HEK293 (cell line): ENCODE measurements around the gene BBOF1.

Experiments used
- CTCF ChIA-PET: fragments of 350-600 bp; formaldehyde crosslinking; extraction: SDS; loops from one replicate; lab custom pipeline; 2021; ENCODE audit warnings: antibody characterized with exemption; lab: Yijun Ruan, JAX
- POLR2A ChIA-PET: fragments of 300-600 bp; formaldehyde crosslinking; extraction: SDS; loops from one replicate; lab custom pipeline; 2020; ENCODE audit warnings: antibody characterized with exemption, inconsistent platforms; lab: Yijun Ruan, JAX
- H3K27ac ChIP-seq: fragments of 200-500 bp; sonication (Bioruptor generic); 2 replicates; pipeline ENCODE4 v1.5.1; 2014; ENCODE audit warnings: low read depth, low read length, control low read depth, inconsistent platforms; ENCODE audit errors: extremely low read depth
- H3K36me3 ChIP-seq, 2 experiments: fragments of 200-500 bp in 1 of 2; sonication (Bioruptor generic) in 1 of 2; 1 replicate in 1 of 2; 2 replicates in 1 of 2; pipeline ENCODE4 v1.5.1; 2014 to 2017; ENCODE audit warnings: inconsistent platforms in 2 of 2, low read length in 2 of 2; ENCODE audit not compliant: control insufficient read depth in 2 of 2, insufficient read depth in 1 of 2
- H3K4me1 ChIP-seq: fragments of 200-500 bp; sonication (Bioruptor generic); 2 replicates; pipeline ENCODE4 v1.5.1; 2014; ENCODE audit warnings: mild to moderate bottlenecking, low read length, inconsistent platforms; ENCODE audit not compliant: control insufficient read depth, insufficient read depth
- H3K4me3 ChIP-seq: 2 replicates; pipeline ENCODE4 v1.5.1; 2011; ENCODE audit warnings: low read depth, mild to moderate bottlenecking, control low read depth, low read length, moderate library complexity
- H3K9me3 ChIP-seq: fragments of 200-500 bp; sonication (Bioruptor generic); 2 replicates; pipeline ENCODE4 v1.5.1; 2014; ENCODE audit warnings: low read depth, low read length, inconsistent platforms; ENCODE audit not compliant: control insufficient read depth, insufficient read depth
- EGR2 ChIP-seq: fragments of 450-650 bp; formaldehyde crosslinking; IDR thresholded peaks from 2 replicates; pipeline ENCODE4 v1.5.1; 2016; ENCODE audit warnings: low read depth, missing biosample characterization, missing genetic modification characterization
- IKZF3 ChIP-seq: fragments of 450-650 bp; IDR thresholded peaks from 2 replicates; pipeline ENCODE4 v1.5.0; 2018; ENCODE audit warnings: missing biosample characterization, mild to moderate bottlenecking, missing genetic modification characterization, moderate library complexity
- KLF16 ChIP-seq: fragments of 450-650 bp; formaldehyde crosslinking; IDR thresholded peaks from 2 replicates; pipeline ENCODE4 v1.5.1; 2017; ENCODE audit warnings: missing biosample characterization, missing genetic modification characterization
- OVOL3 ChIP-seq: fragments of 450-650 bp; formaldehyde crosslinking; IDR thresholded peaks from 2 replicates; pipeline ENCODE4 v1.5.1; 2016; ENCODE audit warnings: missing biosample characterization, missing genetic modification characterization
- ZIC2 ChIP-seq: fragments of 450-650 bp; formaldehyde crosslinking; IDR thresholded peaks from 2 replicates; pipeline ENCODE4 v1.5.1; 2016; ENCODE audit warnings: missing biosample characterization, missing genetic modification characterization
- ZNF157 ChIP-seq: fragments of 450-650 bp; formaldehyde crosslinking; IDR thresholded peaks from 2 replicates; pipeline ENCODE4 v1.5.1; 2016; ENCODE audit warnings: missing biosample characterization, missing genetic modification characterization
- ZNF23 ChIP-seq: fragments of 450-650 bp; formaldehyde crosslinking; IDR thresholded peaks from 2 replicates; pipeline ENCODE4 v1.5.1; 2016; ENCODE audit warnings: missing biosample characterization, missing genetic modification characterization, borderline replicate concordance
- ZNF239 ChIP-seq: fragments of 450-650 bp; formaldehyde crosslinking; IDR thresholded peaks from 2 replicates; pipeline ENCODE4 v1.5.1; 2016; ENCODE audit warnings: missing biosample characterization, missing genetic modification characterization
- ZNF266 ChIP-seq: fragments of 450-650 bp; formaldehyde crosslinking; IDR thresholded peaks from 2 replicates; pipeline ENCODE4 v1.5.1; 2016; ENCODE audit warnings: missing biosample characterization, missing genetic modification characterization, low read depth
- ZNF324 ChIP-seq: fragments of 450-650 bp; formaldehyde crosslinking; IDR thresholded peaks from 2 replicates; pipeline ENCODE4 v1.5.1; 2016; ENCODE audit warnings: missing biosample characterization, missing genetic modification characterization
- ZNF366 ChIP-seq: fragments of 450-650 bp; formaldehyde crosslinking; conservative IDR thresholded peaks from 2 replicates; pipeline ENCODE4 v1.5.1; 2016; ENCODE audit warnings: missing biosample characterization, missing genetic modification characterization
- ZNF394 ChIP-seq: fragments of 450-650 bp; formaldehyde crosslinking; IDR thresholded peaks from 2 replicates; pipeline ENCODE4 v1.5.1; 2016; ENCODE audit warnings: missing biosample characterization, missing genetic modification characterization, mild to moderate bottlenecking, moderate library complexity, borderline replicate concordance
- ZNF514 ChIP-seq: fragments of 450-650 bp; formaldehyde crosslinking; IDR thresholded peaks from 2 replicates; pipeline ENCODE4 v1.5.1; 2016; ENCODE audit warnings: missing biosample characterization, missing genetic modification characterization
- ZNF571 ChIP-seq: fragments of 450-650 bp; formaldehyde crosslinking; IDR thresholded peaks from 2 replicates; pipeline ENCODE4 v1.5.0; 2017; ENCODE audit warnings: missing biosample characterization, missing genetic modification characterization
- ZNF596 ChIP-seq: fragments of 450-650 bp; IDR thresholded peaks from 2 replicates; pipeline ENCODE4 v1.5.0; 2018; ENCODE audit warnings: missing biosample characterization, mild to moderate bottlenecking, missing genetic modification characterization, moderate library complexity
- ZNF621 ChIP-seq: fragments of 450-650 bp; formaldehyde crosslinking; IDR thresholded peaks from 2 replicates; pipeline ENCODE4 v1.5.1; 2017; ENCODE audit warnings: missing biosample characterization, missing genetic modification characterization
- ZNF664 ChIP-seq: fragments of 450-650 bp; formaldehyde crosslinking; IDR thresholded peaks from 2 replicates; pipeline ENCODE4 v1.5.1; 2016; ENCODE audit warnings: missing biosample characterization, missing genetic modification characterization
- ZNF670 ChIP-seq: fragments of 450-650 bp; formaldehyde crosslinking; IDR thresholded peaks from 2 replicates; pipeline ENCODE4 v1.5.1; 2016; ENCODE audit warnings: missing biosample characterization, missing genetic modification characterization, low read depth
- ZNF777 ChIP-seq: fragments of 450-650 bp; formaldehyde crosslinking; IDR thresholded peaks from 2 replicates; pipeline ENCODE4 v1.5.1; 2017; ENCODE audit warnings: missing biosample characterization, missing genetic modification characterization, borderline replicate concordance
- TF ChIP-seq, protein P1 (sequence below): fragments of 450-650 bp; formaldehyde crosslinking; IDR thresholded peaks from 2 replicates; pipeline ENCODE4 v1.5.1; 2016; ENCODE audit warnings: missing biosample characterization, missing genetic modification characterization
- TF ChIP-seq, protein P2 (sequence below): fragments of 450-650 bp; formaldehyde crosslinking; conservative IDR thresholded peaks from 2 replicates; pipeline ENCODE4 v1.5.1; 2016; ENCODE audit warnings: low read depth, missing biosample characterization, missing genetic modification characterization
- TF ChIP-seq, protein P3 (sequence below): fragments of 450-650 bp; formaldehyde crosslinking; IDR thresholded peaks from 2 replicates; pipeline ENCODE4 v1.5.1; 2017; ENCODE audit warnings: missing biosample characterization, mild to moderate bottlenecking, missing genetic modification characterization, moderate library complexity
- TF ChIP-seq, protein P4 (sequence below): fragments of 450-650 bp; formaldehyde crosslinking; IDR thresholded peaks from 2 replicates; pipeline ENCODE4 v1.5.1; 2016; ENCODE audit warnings: missing biosample characterization, missing genetic modification characterization, low read depth

The BBOF1 gene

DNA sequence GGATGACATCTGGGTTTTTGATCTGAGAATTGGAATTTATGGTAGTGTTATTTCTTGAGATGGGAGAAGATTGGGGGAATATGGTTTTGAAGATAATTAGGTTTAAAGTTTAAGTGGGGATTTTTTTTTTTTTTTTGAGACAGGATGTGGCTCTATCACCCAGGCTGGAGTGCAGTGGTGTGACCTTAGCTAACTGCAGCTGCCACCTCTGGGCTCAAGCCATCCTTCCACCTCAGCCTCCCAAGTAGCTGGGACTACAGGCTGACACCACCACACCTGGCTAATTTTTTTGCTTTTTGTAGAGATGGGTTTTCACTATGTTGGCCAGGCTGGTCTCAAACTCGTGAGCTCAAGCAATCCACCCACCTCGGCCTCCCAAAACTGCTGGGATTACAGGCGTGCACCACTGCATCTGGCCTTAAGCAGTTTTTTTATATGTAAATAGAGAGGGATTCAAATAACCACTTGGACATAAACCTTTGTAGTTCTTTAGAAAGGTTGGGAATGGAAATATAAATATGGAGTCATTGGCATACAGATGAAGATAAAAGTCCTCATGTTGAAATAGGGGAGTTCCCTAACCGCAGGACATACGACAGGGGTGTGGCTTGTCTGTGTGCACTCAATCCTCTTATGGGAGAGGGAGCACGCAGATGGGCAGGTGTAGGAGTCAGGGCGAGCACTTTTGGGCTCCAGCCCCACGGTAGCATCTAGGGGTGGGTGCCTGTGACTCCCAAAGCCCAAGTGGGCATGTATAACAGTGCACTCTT is 70.3 kb downstream of the BBOF1 start (continued):
- TF ChIP-seq, protein P1, sequence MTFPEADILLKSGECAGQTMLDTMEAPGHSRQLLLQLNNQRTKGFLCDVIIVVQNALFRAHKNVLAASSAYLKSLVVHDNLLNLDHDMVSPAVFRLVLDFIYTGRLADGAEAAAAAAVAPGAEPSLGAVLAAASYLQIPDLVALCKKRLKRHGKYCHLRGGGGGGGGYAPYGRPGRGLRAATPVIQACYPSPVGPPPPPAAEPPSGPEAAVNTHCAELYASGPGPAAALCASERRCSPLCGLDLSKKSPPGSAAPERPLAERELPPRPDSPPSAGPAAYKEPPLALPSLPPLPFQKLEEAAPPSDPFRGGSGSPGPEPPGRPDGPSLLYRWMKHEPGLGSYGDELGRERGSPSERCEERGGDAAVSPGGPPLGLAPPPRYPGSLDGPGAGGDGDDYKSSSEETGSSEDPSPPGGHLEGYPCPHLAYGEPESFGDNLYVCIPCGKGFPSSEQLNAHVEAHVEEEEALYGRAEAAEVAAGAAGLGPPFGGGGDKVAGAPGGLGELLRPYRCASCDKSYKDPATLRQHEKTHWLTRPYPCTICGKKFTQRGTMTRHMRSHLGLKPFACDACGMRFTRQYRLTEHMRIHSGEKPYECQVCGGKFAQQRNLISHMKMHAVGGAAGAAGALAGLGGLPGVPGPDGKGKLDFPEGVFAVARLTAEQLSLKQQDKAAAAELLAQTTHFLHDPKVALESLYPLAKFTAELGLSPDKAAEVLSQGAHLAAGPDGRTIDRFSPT, result no peak
- no peak for TF ChIP-seq ZNF239 (tag by site-specific recombination)
- TF ChIP-seq OVOL3, result no peak
- no peak for TF ChIP-seq ZNF157 (tag by site-specific recombination)
- TF ChIP-seq EGR2 (tag by site-specific recombination), result no peak
- TF ChIP-seq IKZF3 (tag by site-specific recombination), result no peak
- TF ChIP-seq ZNF23 (tag by site-specific recombination), result no peak
- TF ChIP-seq ZNF664 (tag by site-specific recombination), result no peak

DNA sequence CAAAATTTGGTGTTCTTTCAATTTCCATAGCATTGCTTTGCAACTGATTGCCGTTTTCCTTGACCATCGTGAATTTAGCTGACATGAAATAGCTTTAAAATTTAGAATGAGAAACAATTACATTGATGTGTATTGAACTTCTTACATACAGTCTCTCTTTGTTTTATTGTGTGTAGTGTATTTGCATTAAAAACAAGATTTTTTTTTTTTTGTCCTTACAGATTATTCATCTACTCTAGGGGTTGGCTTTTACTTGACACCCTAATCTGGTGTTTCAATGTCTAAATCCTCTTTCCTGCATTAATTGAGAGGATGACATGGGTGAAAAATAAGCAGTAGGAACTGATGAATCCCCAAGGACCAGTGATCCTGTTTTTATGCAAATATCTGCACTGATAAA is 86.2 kb downstream of the BBOF1 start:
- TF ChIP-seq ZIC2 (tag by site-specific recombination), result no peak
- no peak for TF ChIP-seq ZNF596
- TF ChIP-seq KLF16, result no peak
- TF ChIP-seq, protein P2, sequence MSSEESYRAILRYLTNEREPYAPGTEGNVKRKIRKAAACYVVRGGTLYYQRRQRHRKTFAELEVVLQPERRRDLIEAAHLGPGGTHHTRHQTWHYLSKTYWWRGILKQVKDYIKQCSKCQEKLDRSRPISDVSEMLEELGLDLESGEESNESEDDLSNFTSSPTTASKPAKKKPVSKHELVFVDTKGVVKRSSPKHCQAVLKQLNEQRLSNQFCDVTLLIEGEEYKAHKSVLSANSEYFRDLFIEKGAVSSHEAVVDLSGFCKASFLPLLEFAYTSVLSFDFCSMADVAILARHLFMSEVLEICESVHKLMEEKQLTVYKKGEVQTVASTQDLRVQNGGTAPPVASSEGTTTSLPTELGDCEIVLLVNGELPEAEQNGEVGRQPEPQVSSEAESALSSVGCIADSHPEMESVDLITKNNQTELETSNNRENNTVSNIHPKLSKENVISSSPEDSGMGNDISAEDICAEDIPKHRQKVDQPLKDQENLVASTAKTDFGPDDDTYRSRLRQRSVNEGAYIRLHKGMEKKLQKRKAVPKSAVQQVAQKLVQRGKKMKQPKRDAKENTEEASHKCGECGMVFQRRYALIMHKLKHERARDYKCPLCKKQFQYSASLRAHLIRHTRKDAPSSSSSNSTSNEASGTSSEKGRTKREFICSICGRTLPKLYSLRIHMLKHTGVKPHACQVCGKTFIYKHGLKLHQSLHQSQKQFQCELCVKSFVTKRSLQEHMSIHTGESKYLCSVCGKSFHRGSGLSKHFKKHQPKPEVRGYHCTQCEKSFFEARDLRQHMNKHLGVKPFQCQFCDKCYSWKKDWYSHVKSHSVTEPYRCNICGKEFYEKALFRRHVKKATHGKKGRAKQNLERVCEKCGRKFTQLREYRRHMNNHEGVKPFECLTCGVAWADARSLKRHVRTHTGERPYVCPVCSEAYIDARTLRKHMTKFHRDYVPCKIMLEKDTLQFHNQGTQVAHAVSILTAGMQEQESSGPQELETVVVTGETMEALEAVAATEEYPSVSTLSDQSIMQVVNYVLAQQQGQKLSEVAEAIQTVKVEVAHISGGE (tag by site-specific recombination), result no peak
- TF ChIP-seq ZNF670 (tag by site-specific recombination), result no peak
- TF ChIP-seq ZNF324 (tag by site-specific recombination), result no peak
- no peak for TF ChIP-seq ZNF366 (tag by site-specific recombination)
- no peak for TF ChIP-seq ZNF266 (tag by site-specific recombination)
- no peak for TF ChIP-seq ZNF514 (tag by site-specific recombination)
- no peak for TF ChIP-seq ZNF571 (tag by site-specific recombination)
- no peak for TF ChIP-seq ZNF777 (tag by site-specific recombination)
- TF ChIP-seq, protein P3, sequence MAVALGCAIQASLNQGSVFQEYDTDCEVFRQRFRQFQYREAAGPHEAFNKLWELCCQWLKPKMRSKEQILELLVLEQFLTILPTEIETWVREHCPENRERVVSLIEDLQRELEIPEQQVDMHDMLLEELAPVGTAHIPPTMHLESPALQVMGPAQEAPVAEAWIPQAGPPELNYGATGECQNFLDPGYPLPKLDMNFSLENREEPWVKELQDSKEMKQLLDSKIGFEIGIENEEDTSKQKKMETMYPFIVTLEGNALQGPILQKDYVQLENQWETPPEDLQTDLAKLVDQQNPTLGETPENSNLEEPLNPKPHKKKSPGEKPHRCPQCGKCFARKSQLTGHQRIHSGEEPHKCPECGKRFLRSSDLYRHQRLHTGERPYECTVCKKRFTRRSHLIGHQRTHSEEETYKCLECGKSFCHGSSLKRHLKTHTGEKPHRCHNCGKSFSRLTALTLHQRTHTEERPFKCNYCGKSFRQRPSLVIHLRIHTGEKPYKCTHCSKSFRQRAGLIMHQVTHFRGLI (tag by site-specific recombination), result no peak
- TF ChIP-seq ZNF621, result no peak
- TF ChIP-seq, protein P4, sequence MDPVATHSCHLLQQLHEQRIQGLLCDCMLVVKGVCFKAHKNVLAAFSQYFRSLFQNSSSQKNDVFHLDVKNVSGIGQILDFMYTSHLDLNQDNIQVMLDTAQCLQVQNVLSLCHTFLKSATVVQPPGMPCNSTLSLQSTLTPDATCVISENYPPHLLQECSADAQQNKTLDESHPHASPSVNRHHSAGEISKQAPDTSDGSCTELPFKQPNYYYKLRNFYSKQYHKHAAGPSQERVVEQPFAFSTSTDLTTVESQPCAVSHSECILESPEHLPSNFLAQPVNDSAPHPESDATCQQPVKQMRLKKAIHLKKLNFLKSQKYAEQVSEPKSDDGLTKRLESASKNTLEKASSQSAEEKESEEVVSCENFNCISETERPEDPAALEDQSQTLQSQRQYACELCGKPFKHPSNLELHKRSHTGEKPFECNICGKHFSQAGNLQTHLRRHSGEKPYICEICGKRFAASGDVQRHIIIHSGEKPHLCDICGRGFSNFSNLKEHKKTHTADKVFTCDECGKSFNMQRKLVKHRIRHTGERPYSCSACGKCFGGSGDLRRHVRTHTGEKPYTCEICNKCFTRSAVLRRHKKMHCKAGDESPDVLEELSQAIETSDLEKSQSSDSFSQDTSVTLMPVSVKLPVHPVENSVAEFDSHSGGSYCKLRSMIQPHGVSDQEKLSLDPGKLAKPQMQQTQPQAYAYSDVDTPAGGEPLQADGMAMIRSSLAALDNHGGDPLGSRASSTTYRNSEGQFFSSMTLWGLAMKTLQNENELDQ (tag by site-specific recombination), result no peak
- no peak for TF ChIP-seq ZNF394 (tag by site-specific recombination)
- peaks cover 10 to 36% of the 10 kb centered on the region in 2 experiments for H3K36me3 ChIP-seq
- H3K27ac ChIP-seq, result no peak overlapping the region
- no peaks in the 10 kb centered on the region for H3K4me1 ChIP-seq
- ChIA-PET CTCF (interaction anchor here (0.6 to 0.9 kb wide), 3 partner anchors 12 to 146 kb away, joined by 3 to 6 read pairs (median 4); no protein-coding TSS in a partner anchor), POLR2A (interaction anchor here (0.7 kb wide), 1 partner anchor 453 kb away, joined by 3 read pairs; no protein-coding TSS in a partner anchor)
- H3K9me3 ChIP-seq, result no peaks in the 10 kb centered on the region
- no peak overlapping the region for H3K4me3 ChIP-seq
